ENCODE data around the gene TTC32. TPM values are rescaled to one million over a fixed set of nuclear protein-coding genes. Genes with fewer than 3 reads are reported as not detected.

TTC32 gene
- total and polyA plus RNA-seq, 2 donors from 2014 or later, result 8.6 to 17.7 TPM

- no peak overlapping the region for H3K9ac ChIP-seq (ENCODE audit: low read length in 3 of 3)
- H3K36me3 ChIP-seq (ENCODE audit: control insufficient read depth in 2 of 3, insufficient read depth in 3 of 3, low read length in 3 of 3), result peaks cover 3 to 14% (median 8%) of the 10 kb centered on the region in 3 donors
- no peak for TF ChIP-seq CTCF (IDR thresholded peaks at IDR 0.05; ENCODE audit: borderline replicate concordance, extremely low read depth, insufficient read depth)
- H3K27ac ChIP-seq (ENCODE audit: low read depth in 2 of 2, low read length in 2 of 2), result no peak overlapping the region
- no peak overlapping the region for H3K4me3 ChIP-seq (ENCODE audit: low read length in 3 of 3)
- H3K4me1 ChIP-seq (ENCODE audit: control insufficient read depth in 2 of 3, insufficient read depth in 2 of 3, low read depth in 1 of 3, low read length in 3 of 3), result peaks cover 0 to 5% (median 0%) of the 10 kb centered on the region in 3 donors
- FAIRE-seq, result no peak
- no peaks in the 10 kb centered on the region for H3K27me3 ChIP-seq (ENCODE audit: control insufficient read depth, insufficient read depth, low read length)
- DNase-seq, result no peak
- H3K9me3 ChIP-seq (ENCODE audit: control insufficient read depth in 2 of 3, insufficient read depth in 1 of 3, low read length in 3 of 3), result no peaks in the 10 kb centered on the region
- intact Hi-C loops (cut with DNase I), result no loop called here
Observed at GRCh38 chr2:19936203-19936602, 34.4 kb upstream of the TTC32 start.

GRCh38 chr2:19933351-19933981 lies 31.7 kb upstream of the TTC32 start:
- no peak for FAIRE-seq

GRCh38 chr2:19932928-19933327 lies 31.1 kb upstream of the TTC32 start:
- Histone ChIP-seq H3K9ac (ENCODE audit: low read length in 3 of 3) (no peak overlapping the region), H3K27me3 (ENCODE audit: control insufficient read depth, insufficient read depth, low read length) (no peaks in the 10 kb centered on the region), H3K9me3 (ENCODE audit: control insufficient read depth in 2 of 3, insufficient read depth in 1 of 3, low read length in 3 of 3) (peaks cover 0 to 7% (median 3%) of the 10 kb centered on the region in 3 donors), H3K4me1 (ENCODE audit: control insufficient read depth in 2 of 3, insufficient read depth in 2 of 3, low read depth in 1 of 3, low read length in 3 of 3) (peaks cover 0 to 5% (median 0%) of the 10 kb centered on the region in 3 donors), H3K27ac (ENCODE audit: low read depth in 2 of 2, low read length in 2 of 2) (no peak overlapping the region), H3K4me3 (ENCODE audit: low read length in 3 of 3) (no peak overlapping the region), H3K36me3 (ENCODE audit: control insufficient read depth in 2 of 3, insufficient read depth in 3 of 3, low read length in 3 of 3) (peaks cover 6 to 32% (median 13%) of the 10 kb centered on the region in 3 donors)
- DNase-seq (peak in 1 of 5 donors; percentile 20), FAIRE-seq (no peak)
- intact Hi-C loops (cut with DNase I), result no loop called here
- TF ChIP-seq CTCF (IDR thresholded peaks at IDR 0.05; ENCODE audit: borderline replicate concordance, extremely low read depth, insufficient read depth), result no peak

More at GRCh38 chr2:19933351-19933981, 31.7 kb upstream of the TTC32 start:
- intact Hi-C loops (cut with DNase I), result no loop called here
- Histone ChIP-seq H3K9me3 (ENCODE audit: control insufficient read depth in 2 of 3, insufficient read depth in 1 of 3, low read length in 3 of 3) (peaks cover 0 to 3% (median 1%) of the 10 kb centered on the region in 3 donors), H3K36me3 (ENCODE audit: control insufficient read depth in 2 of 3, insufficient read depth in 3 of 3, low read length in 3 of 3) (peaks cover 6 to 28% (median 13%) of the 10 kb centered on the region in 3 donors), H3K27ac (ENCODE audit: low read depth in 2 of 2, low read length in 2 of 2) (no peak overlapping the region), H3K4me3 (ENCODE audit: low read length in 3 of 3) (no peak overlapping the region), H3K27me3 (ENCODE audit: control insufficient read depth, insufficient read depth, low read length) (no peaks in the 10 kb centered on the region), H3K9ac (ENCODE audit: low read length in 3 of 3) (no peak overlapping the region), H3K4me1 (ENCODE audit: control insufficient read depth in 2 of 3, insufficient read depth in 2 of 3, low read depth in 1 of 3, low read length in 3 of 3) (peaks cover 0 to 5% (median 0%) of the 10 kb centered on the region in 3 donors)
- DNase-seq, result peak in 2 of 5 donors; percentile 63 to 73
- no peak for TF ChIP-seq CTCF (IDR thresholded peaks at IDR 0.05; ENCODE audit: borderline replicate concordance, extremely low read depth, insufficient read depth)

Measured in kidney (tissue), 14 donors.